PC-3 (cell line): ENCODE data around the gene BLOC1S2. TPM values are rescaled to one million over a fixed set of nuclear protein-coding genes. Genes with fewer than 3 reads are reported as not detected.

ENCODE experiments used
- ATAC-seq: fragments of 200-7000 bp; cut with Tn5 transposase; 2 replicates; pipeline ENCODE4 v1.9.1; 2020; ENCODE audit warnings: mild to moderate bottlenecking, moderate library complexity
- Bru-seq: library from RNA; stranded (reverse); fragments of 400-500 nt; gene quantifications from one replicate; lab custom pipeline; 2021; lab: Mats Ljungman, UMichigan
- BruChase-seq, 2 experiments: library from RNA; stranded (reverse); fragments of 400-500 nt; gene quantifications; one replicate each; lab custom pipeline; 2021; lab: Mats Ljungman, UMichigan
- BruUV-seq: library from RNA; stranded (reverse); fragments of 400-500 nt; replicated peaks from 2 replicates; lab custom pipeline; 2021; lab: Mats Ljungman, UMichigan
- CTCF ChIA-PET: fragments of 300-600 bp; sonication (Branson Sonifier 250); formaldehyde crosslinking; loops from one replicate; lab custom pipeline; 2022; ENCODE audit warnings: antibody characterized with exemption; lab: Charles Lee
- POLR2A ChIA-PET: fragments of 300-600 bp; sonication (Branson Sonifier 250); formaldehyde crosslinking; loops from one replicate; lab custom pipeline; 2022; ENCODE audit warnings: antibody characterized with exemption; ENCODE audit not compliant: unreplicated experiment; lab: Charles Lee
- DNase-seq: peaks from one replicate; pipeline ENCODE4 v3.0.0-alpha.2; 2015
- H2AFZ ChIP-seq: fragments of 300-600 bp; sonication (generic); 2 replicates; pipeline ENCODE4 v1.6.0; 2016; ENCODE audit warnings: antibody characterized with exemption, low read length
- H3F3A ChIP-seq: fragments of 300-600 bp; sonication (generic); one replicate; pipeline ENCODE4 v1.6.0; 2017; ENCODE audit warnings: antibody characterized with exemption, low read length, control low read depth, mild to moderate bottlenecking; ENCODE audit not compliant: unreplicated experiment
- H3K27ac ChIP-seq: fragments of 300-600 bp; sonication (generic); 2 replicates; pipeline ENCODE4 v1.5.1; 2016; ENCODE audit warnings: mild to moderate bottlenecking, low read length
- H3K27me3 ChIP-seq: fragments of 300-600 bp; sonication (generic); 2 replicates; pipeline ENCODE4 v1.6.1; 2016; ENCODE audit warnings: low read length, mixed read lengths
- H3K36me3 ChIP-seq: fragments of 300-600 bp; sonication (generic); 2 replicates; pipeline ENCODE4 v1.6.1; 2016; ENCODE audit warnings: low read depth, mixed run types, low read length, mixed read lengths
- H3K4me1 ChIP-seq: fragments of 300-600 bp; sonication (generic); 2 replicates; pipeline ENCODE4 v1.5.1; 2016; ENCODE audit warnings: low read length; ENCODE audit not compliant: insufficient read depth
- H3K4me2 ChIP-seq: fragments of 300-600 bp; sonication (generic); 2 replicates; pipeline ENCODE4 v1.6.0; 2016; ENCODE audit warnings: low read length
- H3K4me3 ChIP-seq: fragments of 300-600 bp; sonication (generic); 2 replicates; pipeline ENCODE4 v1.5.1; 2016; ENCODE audit warnings: mild to moderate bottlenecking, low read length, mixed read lengths
- H3K79me2 ChIP-seq: fragments of 300-600 bp; sonication (generic); 2 replicates; pipeline ENCODE4 v1.6.1; 2017; ENCODE audit warnings: low read length, mixed read lengths
- H3K9ac ChIP-seq: fragments of 300-600 bp; sonication (generic); 2 replicates; pipeline ENCODE4 v1.6.0; 2016; ENCODE audit warnings: mild to moderate bottlenecking, low read length
- H3K9me2 ChIP-seq: fragments of 300-600 bp; sonication (generic); replicated peaks from 2 replicates; pipeline ENCODE4 v1.6.1; 2016; ENCODE audit warnings: mixed run types, low read length, mixed read lengths
- H3K9me3 ChIP-seq: fragments of 300-600 bp; sonication (generic); 2 replicates; pipeline ENCODE4 v1.6.1; 2016; ENCODE audit warnings: low read length, mixed read lengths
- H4K20me1 ChIP-seq: fragments of 300-600 bp; sonication (generic); 2 replicates; pipeline ENCODE4 v1.6.1; 2016; ENCODE audit warnings: low read length, mixed read lengths
- EZH2 ChIP-seq: fragments of 300-600 bp; sonication (generic); IDR thresholded peaks from one replicate; pipeline ENCODE4 v1.6.1; 2017; ENCODE audit warnings: antibody characterized with exemption, mild to moderate bottlenecking, low read length; ENCODE audit not compliant: unreplicated experiment
- EZH2phosphoT487 ChIP-seq: fragments of 300-600 bp; sonication (generic); IDR thresholded peaks from 2 replicates; pipeline ENCODE4 v1.6.1; 2018; ENCODE audit warnings: mild to moderate bottlenecking, antibody characterized with exemption, low read length, borderline replicate concordance
- intact Hi-C: fragments of 100-400 bp; cut with micrococcal nuclease; formaldehyde crosslinking; loops from 2 replicates; pipeline ENCODE4 v1.9.0; 2023
- long read RNA-seq: library from polyadenylated mRNA; unstranded; transcript quantifications from one replicate; pipeline ENCODE4 v2.0.0, GENCODE V29; 2021; ENCODE audit not compliant: unreplicated experiment
- total RNA-seq: library from RNA; depleted of rRNA; stranded (reverse); fragments of >200 nt; gene quantifications from 2 replicates; pipeline ENCODE4 v1.2.3, GENCODE V29; 2014; rRNA removed
- TF ChIP-seq, protein P1 (sequence below): fragments of 300-600 bp; sonication (generic); conservative IDR thresholded peaks from 2 replicates; pipeline ENCODE4 v1.5.1; 2017; ENCODE audit warnings: antibody characterized with exemption, low read depth, mild to moderate bottlenecking, low read length

Gene BLOC1S2
- total RNA-seq (33.7 and 46.4 TPM in 2 replicates), Bru-seq, nascent RNA (percentile 62 among the genes with signal in this experiment), BruChase-seq, experiment 1, labeled RNA remaining after a 6-hour chase (percentile 81 among the genes with signal in this experiment), BruChase-seq, experiment 2, labeled RNA remaining after a 2-hour chase (percentile 72 among the genes with signal in this experiment)
- long read RNA-seq, transcript BLOC1S2-202 (5 exons, 1,249 nt) = major isoform, 26 of 34 reads
- long read RNA-seq, partial matches to known transcripts = 1 of 34 reads
- long read RNA-seq, other reads (novel, unspliced or antisense) = 6 of 34 reads

DNA sequence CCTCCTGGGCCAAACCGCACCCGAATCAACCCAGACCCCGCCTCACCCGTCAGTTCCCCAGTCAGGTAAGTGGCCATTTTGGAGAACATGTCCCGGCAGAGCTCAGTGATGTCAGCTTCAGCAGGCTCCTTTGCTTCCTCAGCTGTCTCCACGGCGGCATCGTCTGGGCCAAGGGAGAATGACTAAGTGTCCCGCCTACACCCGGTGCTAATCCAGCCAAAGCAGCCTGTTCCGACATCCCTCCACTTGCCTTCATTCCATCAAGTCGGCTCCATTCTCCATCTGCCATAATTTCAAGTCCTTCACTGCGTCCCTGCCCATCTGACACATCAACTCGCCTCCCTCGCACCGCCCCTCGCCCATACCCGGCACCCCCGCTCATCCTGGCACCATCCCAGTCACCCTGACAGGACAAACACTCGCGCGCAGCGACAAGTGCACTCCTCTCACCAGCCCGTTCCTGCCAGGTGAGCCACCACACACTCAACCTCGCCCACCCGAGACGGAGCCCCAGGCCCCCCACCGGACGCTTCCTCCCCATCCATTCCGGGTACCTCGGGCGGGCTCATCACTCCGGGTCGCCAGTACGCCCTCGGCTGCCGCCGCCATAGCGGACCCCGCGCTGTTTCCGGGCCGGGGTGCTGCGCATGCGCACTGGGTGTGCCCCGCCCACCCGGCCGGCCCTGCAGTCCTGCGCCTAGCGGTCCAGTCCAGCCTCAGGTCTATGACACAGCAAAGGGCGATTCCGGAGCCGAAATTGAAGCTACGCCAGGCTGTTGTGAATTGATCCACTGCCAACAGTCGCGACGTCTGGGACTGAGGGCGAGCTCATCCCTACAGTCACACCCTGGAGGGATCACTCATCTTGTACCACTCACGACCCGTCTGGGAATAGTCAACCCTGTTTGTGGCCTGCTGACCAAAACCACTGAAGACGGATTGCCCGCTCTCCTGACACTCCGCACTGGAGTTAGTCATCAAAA, at the start of gene BLOC1S2:
Gene BLOC1S2 (minus strand): TSS at position 630 of the 983 bp plus-strand sequence. CDS start 21 bp downstream, at position 609.
- peak within 1 kb of the TSS; percentile 88 for H2AFZ ChIP-seq
- no peaks in the 10 kb centered on the region for H3K9me2 ChIP-seq
- peaks cover 45% of the 10 kb centered on the region for H3K79me2 ChIP-seq
- H3F3A ChIP-seq = no peaks in the 10 kb centered on the region
- H3K4me2 ChIP-seq = peak within 1 kb of the TSS; percentile 96
- TF ChIP-seq EZH2phosphoT487 (no peak), EZH2 (no peak)
- TF ChIP-seq, protein P1, sequence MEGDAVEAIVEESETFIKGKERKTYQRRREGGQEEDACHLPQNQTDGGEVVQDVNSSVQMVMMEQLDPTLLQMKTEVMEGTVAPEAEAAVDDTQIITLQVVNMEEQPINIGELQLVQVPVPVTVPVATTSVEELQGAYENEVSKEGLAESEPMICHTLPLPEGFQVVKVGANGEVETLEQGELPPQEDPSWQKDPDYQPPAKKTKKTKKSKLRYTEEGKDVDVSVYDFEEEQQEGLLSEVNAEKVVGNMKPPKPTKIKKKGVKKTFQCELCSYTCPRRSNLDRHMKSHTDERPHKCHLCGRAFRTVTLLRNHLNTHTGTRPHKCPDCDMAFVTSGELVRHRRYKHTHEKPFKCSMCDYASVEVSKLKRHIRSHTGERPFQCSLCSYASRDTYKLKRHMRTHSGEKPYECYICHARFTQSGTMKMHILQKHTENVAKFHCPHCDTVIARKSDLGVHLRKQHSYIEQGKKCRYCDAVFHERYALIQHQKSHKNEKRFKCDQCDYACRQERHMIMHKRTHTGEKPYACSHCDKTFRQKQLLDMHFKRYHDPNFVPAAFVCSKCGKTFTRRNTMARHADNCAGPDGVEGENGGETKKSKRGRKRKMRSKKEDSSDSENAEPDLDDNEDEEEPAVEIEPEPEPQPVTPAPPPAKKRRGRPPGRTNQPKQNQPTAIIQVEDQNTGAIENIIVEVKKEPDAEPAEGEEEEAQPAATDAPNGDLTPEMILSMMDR = no peak
- peaks cover 15% of the 10 kb centered on the region for H3K4me1 ChIP-seq
- POLR2A ChIA-PET = interaction anchor here (0.5 to 0.6 kb wide), 2 partner anchors 60 to 249 kb away, joined by 8 to 28 read pairs; partner anchors contain the start of gene SCD
- CTCF ChIA-PET = interaction anchor here (0.8 kb wide), 1 partner anchor 17 kb away, joined by 3 read pairs; no protein-coding TSS in a partner anchor
- no peaks in the 10 kb centered on the region; the same call in 1 of the 2 replicates for H4K20me1 ChIP-seq
- H3K4me3 ChIP-seq = peak within 1 kb of the TSS; percentile 87
- peak within 1 kb of the TSS; percentile 70 for H3K9ac ChIP-seq
- H3K27me3 ChIP-seq = no peaks in the 10 kb centered on the region
- DNase-seq = peak; percentile 83
- H3K36me3 ChIP-seq = no peaks in the 10 kb centered on the region
- peak; percentile 94 for ATAC-seq
- intact Hi-C loops = loop anchor here (5.0 kb wide), 1 partner anchor 86 kb away; no protein-coding TSS in a partner anchor
- no peaks in the 10 kb centered on the region for H3K9me3 ChIP-seq
- BruUV-seq = no TSS peak
- peak within 1 kb of the TSS; percentile 73 for H3K27ac ChIP-seq

DNA sequence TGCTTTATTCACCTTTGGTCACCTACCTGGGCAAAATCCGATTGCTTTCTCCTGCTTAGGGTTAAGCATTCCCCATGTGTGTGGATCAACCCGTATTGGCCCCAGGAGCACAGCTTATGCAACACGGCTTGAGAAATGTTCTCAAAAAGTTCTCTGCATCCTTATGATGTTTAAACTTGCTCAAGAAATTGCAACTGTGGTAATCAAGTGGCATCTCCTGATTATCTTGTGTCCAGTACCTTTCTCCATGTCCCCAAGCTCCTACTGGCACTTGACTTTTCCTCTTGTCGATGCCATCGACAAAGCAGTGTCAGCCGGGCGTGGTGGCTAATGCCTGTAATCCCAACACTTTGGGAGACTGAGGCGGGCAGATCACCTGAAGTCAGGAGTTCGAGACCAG, 48.3 kb upstream of the BLOC1S2 start:
- intact Hi-C loops = no loop called here
- no peaks in the 10 kb centered on the region for H3K9me3 ChIP-seq
- no TSS peak for BruUV-seq
- H4K20me1 ChIP-seq = no peaks in the 10 kb centered on the region
- no peak overlapping the region for H2AFZ ChIP-seq
- ATAC-seq = no peak
- no peaks in the 10 kb centered on the region for H3K4me1 ChIP-seq
- no peaks in the 10 kb centered on the region for H3K79me2 ChIP-seq
- POLR2A ChIA-PET = no interaction called here
- H3K4me2 ChIP-seq = no peak overlapping the region
- no peak overlapping the region for H3K27ac ChIP-seq
- no peak for DNase-seq
- H3K27me3 ChIP-seq = peaks cover 30% of the 10 kb centered on the region
- H3K4me3 ChIP-seq = no peak overlapping the region
- CTCF ChIA-PET = no interaction called here
- TF ChIP-seq EZH2phosphoT487 = no peak
- H3K9ac ChIP-seq = no peak overlapping the region
- H3K36me3 ChIP-seq = no peaks in the 10 kb centered on the region
- H3F3A ChIP-seq = no peaks in the 10 kb centered on the region
- no peaks in the 10 kb centered on the region for H3K9me2 ChIP-seq
